Ovary (tissue), 3 donors: Measurements from ENCODE around the gene STPG1.

Experiments used
- POLR2A ChIP-seq: fragments of 450-650 bp; IDR thresholded peaks from one replicate; pipeline ENCODE4 v1.6.1; 2017; ENCODE audit warnings: antibody characterized with exemption, mild to moderate bottlenecking, moderate library complexity
- TF ChIP-seq, protein P1 (sequence below), 3 donors: fragments of 450-650 bp in 2 of 3; fragments of 200-600 bp in 1 of 3; IDR thresholded peaks; one replicate each; pipeline versions ENCODE4 v1.5.1 to v1.8.0; 2016 to 2022; ENCODE audit warnings: antibody characterized with exemption in 3 of 3, mild to moderate bottlenecking in 1 of 3
- donor health status: DM: no; HTN: no; CAD: no.

DNA sequence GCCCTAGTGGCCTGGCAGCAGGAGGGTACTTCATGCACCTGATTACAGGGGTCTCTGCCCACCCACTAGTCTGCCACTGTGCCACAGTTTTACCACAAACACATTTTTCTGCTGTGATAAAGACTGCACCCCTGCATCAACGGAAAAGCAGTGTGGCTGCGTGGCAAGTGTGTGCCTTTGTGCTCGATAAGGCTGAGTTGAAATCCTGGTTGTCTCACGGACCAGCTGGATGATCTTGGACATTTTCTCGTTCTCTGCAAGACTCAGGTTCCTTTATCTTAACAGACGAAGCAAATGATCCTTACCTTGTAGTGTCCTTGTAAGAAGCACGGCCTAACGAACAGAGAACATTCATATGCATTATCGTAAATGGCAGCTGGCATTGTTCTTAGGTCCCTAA is 84.3 kb downstream of the STPG1 start:
- TF ChIP-seq, protein P1, sequence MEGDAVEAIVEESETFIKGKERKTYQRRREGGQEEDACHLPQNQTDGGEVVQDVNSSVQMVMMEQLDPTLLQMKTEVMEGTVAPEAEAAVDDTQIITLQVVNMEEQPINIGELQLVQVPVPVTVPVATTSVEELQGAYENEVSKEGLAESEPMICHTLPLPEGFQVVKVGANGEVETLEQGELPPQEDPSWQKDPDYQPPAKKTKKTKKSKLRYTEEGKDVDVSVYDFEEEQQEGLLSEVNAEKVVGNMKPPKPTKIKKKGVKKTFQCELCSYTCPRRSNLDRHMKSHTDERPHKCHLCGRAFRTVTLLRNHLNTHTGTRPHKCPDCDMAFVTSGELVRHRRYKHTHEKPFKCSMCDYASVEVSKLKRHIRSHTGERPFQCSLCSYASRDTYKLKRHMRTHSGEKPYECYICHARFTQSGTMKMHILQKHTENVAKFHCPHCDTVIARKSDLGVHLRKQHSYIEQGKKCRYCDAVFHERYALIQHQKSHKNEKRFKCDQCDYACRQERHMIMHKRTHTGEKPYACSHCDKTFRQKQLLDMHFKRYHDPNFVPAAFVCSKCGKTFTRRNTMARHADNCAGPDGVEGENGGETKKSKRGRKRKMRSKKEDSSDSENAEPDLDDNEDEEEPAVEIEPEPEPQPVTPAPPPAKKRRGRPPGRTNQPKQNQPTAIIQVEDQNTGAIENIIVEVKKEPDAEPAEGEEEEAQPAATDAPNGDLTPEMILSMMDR (IDR thresholded peaks at IDR 0.05): no peak
- TF ChIP-seq POLR2A: no peak
